ENCODE measurements around the gene ZDHHC7. TPM values are rescaled to one million over a fixed set of nuclear protein-coding genes. Genes with fewer than 3 reads are reported as not detected.

The ZDHHC7 gene
- total RNA-seq, 1 donor from 2014 or later = 43.6 TPM

DNA sequence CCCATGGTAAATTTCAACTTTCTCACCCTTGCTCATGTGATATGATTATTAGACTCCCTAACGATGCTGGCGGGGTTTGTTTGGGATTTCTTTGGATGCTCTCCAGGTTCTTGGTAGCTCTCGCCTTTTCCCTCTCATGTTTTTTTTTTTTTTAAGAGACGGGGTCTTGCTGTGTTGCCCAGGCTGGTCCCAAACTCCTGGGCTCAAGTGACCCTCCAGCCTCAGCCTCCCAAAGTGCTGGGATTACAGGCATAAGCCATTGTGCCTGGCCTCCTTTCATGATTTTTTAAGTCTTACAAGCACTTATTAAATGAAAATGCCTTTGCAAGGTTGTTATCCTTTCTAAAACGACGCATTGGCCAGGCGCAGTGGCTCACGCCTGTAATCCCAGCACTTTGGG, 40.3 kb upstream of the ZDHHC7 start:
- no peaks in the 10 kb centered on the region for H3K36me3 Mint-ChIP-seq (ENCODE audit: unreplicated experiment)
- TF ChIP-seq, protein P1, sequence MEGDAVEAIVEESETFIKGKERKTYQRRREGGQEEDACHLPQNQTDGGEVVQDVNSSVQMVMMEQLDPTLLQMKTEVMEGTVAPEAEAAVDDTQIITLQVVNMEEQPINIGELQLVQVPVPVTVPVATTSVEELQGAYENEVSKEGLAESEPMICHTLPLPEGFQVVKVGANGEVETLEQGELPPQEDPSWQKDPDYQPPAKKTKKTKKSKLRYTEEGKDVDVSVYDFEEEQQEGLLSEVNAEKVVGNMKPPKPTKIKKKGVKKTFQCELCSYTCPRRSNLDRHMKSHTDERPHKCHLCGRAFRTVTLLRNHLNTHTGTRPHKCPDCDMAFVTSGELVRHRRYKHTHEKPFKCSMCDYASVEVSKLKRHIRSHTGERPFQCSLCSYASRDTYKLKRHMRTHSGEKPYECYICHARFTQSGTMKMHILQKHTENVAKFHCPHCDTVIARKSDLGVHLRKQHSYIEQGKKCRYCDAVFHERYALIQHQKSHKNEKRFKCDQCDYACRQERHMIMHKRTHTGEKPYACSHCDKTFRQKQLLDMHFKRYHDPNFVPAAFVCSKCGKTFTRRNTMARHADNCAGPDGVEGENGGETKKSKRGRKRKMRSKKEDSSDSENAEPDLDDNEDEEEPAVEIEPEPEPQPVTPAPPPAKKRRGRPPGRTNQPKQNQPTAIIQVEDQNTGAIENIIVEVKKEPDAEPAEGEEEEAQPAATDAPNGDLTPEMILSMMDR (IDR thresholded peaks at IDR 0.05; ENCODE audit: partially characterized antibody, unreplicated experiment) = no peak
- H3K4me1 Mint-ChIP-seq (ENCODE audit: low read depth, unreplicated experiment) = peaks cover 21% of the 10 kb centered on the region
- peaks cover 6% of the 10 kb centered on the region for H3K27me3 Mint-ChIP-seq (ENCODE audit: unreplicated experiment)
- no peak overlapping the region for H3K27ac Mint-ChIP-seq (ENCODE audit: unreplicated experiment)
- H3K4me3 Mint-ChIP-seq (ENCODE audit: unreplicated experiment) = no peak overlapping the region
- peaks cover 2% of the 10 kb centered on the region for H3K9me3 Mint-ChIP-seq (ENCODE audit: unreplicated experiment)
- no peak for DNase-seq

DNA sequence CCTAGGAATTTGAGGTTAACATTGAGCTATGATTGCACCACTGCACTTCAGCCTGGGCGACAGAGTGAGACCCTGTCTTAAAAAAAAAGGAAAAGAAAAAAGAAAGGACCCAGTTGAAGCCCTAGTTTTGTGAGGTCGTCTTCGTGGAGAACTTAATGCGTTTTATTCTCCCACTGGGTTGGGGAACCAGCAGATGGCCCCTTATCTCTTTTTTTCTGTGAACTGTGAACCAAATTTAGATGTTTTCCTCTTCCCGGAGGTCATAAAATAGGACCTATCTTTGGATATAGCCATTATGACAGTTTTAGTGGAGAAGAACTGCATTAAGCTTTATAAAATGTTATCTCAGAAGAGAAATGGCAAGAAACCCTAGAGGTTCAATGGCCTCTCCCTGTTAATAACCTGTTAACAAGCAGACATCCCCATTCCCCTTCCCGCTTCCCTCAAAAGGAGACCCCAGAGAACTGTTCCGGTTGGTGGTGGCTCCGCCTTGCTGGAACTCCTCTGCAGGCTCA, 39.8 kb upstream of the ZDHHC7 start:
- DNase-seq = no peak
- TF ChIP-seq, protein P1 (IDR thresholded peaks at IDR 0.05; ENCODE audit: partially characterized antibody, unreplicated experiment) = no peak
- Mint-ChIP-seq H3K27ac (ENCODE audit: unreplicated experiment) (no peak overlapping the region), H3K9me3 (ENCODE audit: unreplicated experiment) (peaks cover 4% of the 10 kb centered on the region), H3K36me3 (ENCODE audit: unreplicated experiment) (no peaks in the 10 kb centered on the region), H3K4me3 (ENCODE audit: unreplicated experiment) (no peak overlapping the region), H3K27me3 (ENCODE audit: unreplicated experiment) (peaks cover 4% of the 10 kb centered on the region), H3K4me1 (ENCODE audit: low read depth, unreplicated experiment) (peaks cover 16% of the 10 kb centered on the region)

DNA sequence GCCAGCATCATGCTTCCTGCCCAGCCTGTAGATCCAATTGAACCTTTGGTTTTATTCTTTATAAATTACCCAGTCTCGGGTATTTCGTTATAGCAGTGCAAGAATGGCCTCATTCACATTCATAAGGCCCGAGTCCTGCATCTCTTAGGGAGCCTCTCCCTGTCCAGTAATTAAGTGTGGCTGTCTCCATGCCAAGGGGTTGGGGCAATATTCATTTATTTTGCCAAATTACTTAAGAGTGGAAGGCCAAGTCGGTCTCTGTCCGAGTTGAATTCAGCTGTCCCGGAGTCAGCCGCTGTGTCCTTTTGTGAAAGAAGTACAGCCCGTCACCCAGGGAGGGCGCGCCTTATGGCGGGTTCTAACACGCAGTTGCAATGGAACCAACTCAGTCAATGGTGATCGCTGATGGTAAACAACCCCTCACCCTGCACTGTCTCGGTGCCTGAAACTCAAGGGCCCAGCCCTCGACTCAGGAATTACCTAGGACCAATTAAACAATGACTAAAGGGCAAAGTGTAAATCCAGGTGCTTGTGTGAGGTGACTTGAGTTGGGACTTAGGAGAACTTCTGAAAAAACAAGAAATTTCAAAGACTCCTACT, 38.5 kb upstream of the ZDHHC7 start:
- TF ChIP-seq, protein P1 (IDR thresholded peaks at IDR 0.05; ENCODE audit: partially characterized antibody, unreplicated experiment) = no peak
- Mint-ChIP-seq H3K27me3 (ENCODE audit: unreplicated experiment) (peaks cover 4% of the 10 kb centered on the region), H3K27ac (ENCODE audit: unreplicated experiment) (no peak overlapping the region), H3K4me1 (ENCODE audit: low read depth, unreplicated experiment) (peaks cover 7% of the 10 kb centered on the region), H3K36me3 (ENCODE audit: unreplicated experiment) (no peaks in the 10 kb centered on the region), H3K9me3 (ENCODE audit: unreplicated experiment) (peaks cover 4% of the 10 kb centered on the region), H3K4me3 (ENCODE audit: unreplicated experiment) (peak overlapping the region; percentile 52)
- DNase-seq = no peak

DNA sequence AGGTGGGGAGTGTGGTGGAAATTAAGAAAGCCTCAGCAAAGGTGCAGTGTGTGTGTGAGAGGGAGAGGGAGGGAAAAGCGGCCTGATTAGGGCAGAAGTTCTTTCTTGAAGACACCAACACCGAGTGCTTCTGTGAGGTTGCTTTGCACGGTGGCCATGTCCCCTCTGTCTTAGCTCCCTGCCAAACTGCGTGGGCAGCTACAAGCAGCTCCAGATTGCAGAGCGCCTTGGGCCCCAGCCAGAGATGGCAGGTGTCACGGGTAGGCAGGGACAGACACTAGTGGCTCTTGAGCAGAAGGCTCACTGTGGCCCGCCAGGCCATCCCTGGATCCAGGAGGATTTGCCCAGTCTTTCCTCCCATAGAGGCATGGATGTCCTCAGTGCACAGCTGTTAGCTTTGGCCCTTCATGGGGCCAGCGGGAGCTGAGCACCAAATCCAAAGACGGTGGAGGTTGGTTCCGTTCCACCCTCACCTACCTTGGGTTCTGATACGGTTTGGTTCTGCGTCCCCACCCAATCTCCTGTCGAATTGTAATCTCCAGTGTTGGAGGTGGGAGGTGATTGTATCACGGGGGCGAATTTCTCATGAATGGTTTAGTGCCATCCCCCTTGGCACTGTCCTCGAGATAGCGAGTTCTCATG, 37.7 kb upstream of the ZDHHC7 start:
- Mint-ChIP-seq H3K4me3 (ENCODE audit: unreplicated experiment) (no peak overlapping the region), H3K27ac (ENCODE audit: unreplicated experiment) (no peak overlapping the region), H3K4me1 (ENCODE audit: low read depth, unreplicated experiment) (peaks cover 7% of the 10 kb centered on the region), H3K9me3 (ENCODE audit: unreplicated experiment) (peaks cover 4% of the 10 kb centered on the region), H3K36me3 (ENCODE audit: unreplicated experiment) (no peaks in the 10 kb centered on the region), H3K27me3 (ENCODE audit: unreplicated experiment) (peaks cover 4% of the 10 kb centered on the region)
- TF ChIP-seq, protein P1 (IDR thresholded peaks at IDR 0.05; ENCODE audit: partially characterized antibody, unreplicated experiment) = no peak
- no peak for DNase-seq

DNA sequence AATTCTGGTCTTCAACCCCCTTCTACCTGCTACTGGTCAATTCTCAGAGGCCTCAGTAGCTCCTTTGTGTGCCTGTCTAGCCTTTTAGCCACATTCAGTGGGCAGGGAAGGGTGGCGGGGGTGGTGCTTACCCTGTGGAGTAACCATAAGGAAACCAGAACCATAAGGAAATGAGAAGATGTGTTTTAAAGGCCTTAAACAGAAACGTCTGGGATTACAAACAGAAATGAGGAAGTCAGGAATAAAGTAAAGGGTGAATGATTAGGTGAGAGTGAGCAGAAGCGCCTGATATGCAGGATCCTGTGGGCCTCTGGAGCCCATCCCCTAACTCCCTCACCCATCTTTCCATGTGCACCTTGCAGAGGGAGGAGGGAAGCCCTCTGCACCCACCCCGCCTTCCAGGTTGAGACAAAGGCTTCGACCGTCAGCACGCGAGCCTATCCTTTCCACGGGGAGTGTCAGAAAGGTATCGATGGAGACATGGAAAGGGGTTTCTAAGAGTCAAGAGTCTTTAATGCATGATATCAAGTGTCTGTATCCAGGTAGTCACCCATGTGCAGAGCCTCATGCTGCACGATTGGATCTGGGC, 36.6 kb upstream of the ZDHHC7 start:
- DNase-seq = no peak
- H3K4me3 Mint-ChIP-seq (ENCODE audit: unreplicated experiment) = no peak overlapping the region
- H3K36me3 Mint-ChIP-seq (ENCODE audit: unreplicated experiment) = no peaks in the 10 kb centered on the region
- H3K9me3 Mint-ChIP-seq (ENCODE audit: unreplicated experiment) = peaks cover 4% of the 10 kb centered on the region
- peaks cover 7% of the 10 kb centered on the region for H3K4me1 Mint-ChIP-seq (ENCODE audit: low read depth, unreplicated experiment)
- TF ChIP-seq, protein P1 (IDR thresholded peaks at IDR 0.05; ENCODE audit: partially characterized antibody, unreplicated experiment) = no peak
- peaks cover 4% of the 10 kb centered on the region for H3K27me3 Mint-ChIP-seq (ENCODE audit: unreplicated experiment)
- H3K27ac Mint-ChIP-seq (ENCODE audit: unreplicated experiment) = no peak overlapping the region

Data from glutamatergic neuron (in vitro differentiated cells).